Measurements from ENCODE around the gene CHRNA1.

GRCh38 chr2:174812037-174812436, 47.8 kb upstream of the CHRNA1 start:
- no peak for TF ChIP-seq EZH2phosphoT487 (IDR thresholded peaks at IDR 0.05; ENCODE audit: insufficient read depth, low read depth)
- no peak for TF ChIP-seq EZH2 (IDR thresholded peaks at IDR 0.05; ENCODE audit: insufficient read depth, poor library complexity, severe bottlenecking)

Measured in GM23248 (cell line).